Embryonic facial prominence (tissue), 1 donor: ENCODE data around the gene DNAH8.

Experiments
- DNase-seq: peaks from one replicate; pipeline ENCODE4 v3.0.0-alpha.2; 2016; ENCODE audit errors: extremely low spot score

DNAH8 gene

DNA sequence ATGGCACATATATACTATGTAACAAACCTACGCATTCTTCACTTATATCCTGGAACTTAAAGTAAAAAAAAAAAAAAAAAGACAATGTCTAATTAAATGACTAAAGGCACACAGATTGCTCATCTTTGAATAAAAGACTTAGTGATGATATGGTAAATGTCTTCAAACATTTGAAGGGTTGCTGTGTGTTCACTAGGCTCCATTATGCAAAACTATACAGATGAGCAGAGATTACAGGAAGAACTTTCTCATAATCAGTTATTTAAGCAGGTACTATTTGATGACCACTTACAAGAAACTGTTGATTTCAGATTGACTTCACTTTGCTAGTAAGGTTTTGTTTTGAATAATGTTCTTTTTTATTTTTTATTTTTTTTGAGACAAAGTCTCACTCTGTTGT is 34.4 kb downstream of the DNAH8 start:
- no peak for DNase-seq

DNA sequence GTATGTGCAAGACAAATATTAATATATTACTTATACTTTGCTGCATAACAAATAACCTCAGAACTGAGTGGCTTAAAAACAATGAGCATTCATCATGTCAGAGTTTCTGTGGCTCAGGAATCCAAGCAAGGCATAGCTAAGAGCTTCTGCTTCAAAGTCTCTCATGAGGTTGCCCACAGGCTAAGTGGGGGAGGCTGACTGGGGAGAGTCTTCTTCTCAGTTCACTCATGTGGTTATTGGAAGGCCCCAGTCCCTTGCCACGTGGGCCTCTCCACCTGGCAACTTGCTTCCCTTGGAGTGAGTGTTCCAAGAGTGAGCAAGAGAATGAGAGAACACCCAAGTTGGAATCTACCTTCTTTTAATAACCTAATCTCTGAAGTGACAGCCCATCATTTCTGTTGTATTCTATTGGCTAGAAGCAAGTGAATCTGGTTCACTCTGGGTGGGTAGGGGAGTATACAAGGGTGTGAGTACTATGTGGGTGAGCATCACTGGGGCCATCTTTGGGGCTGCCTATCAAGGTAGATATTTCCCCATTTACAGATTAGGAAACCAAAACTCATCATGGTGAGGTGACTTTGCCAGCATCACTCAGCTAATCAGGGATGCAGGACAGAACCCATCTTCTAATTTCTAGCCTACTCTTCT is 36.0 kb downstream of the DNAH8 start:
- DNase-seq: no peak

GRCh38 chr6:38753707-38754106 is 38.6 kb downstream of the DNAH8 start:
- DNase-seq: no peak

- DNase-seq: peak; percentile 7
Measured at GRCh38 chr6:38755207-38755606, 40.1 kb downstream of the DNAH8 start.

DNA sequence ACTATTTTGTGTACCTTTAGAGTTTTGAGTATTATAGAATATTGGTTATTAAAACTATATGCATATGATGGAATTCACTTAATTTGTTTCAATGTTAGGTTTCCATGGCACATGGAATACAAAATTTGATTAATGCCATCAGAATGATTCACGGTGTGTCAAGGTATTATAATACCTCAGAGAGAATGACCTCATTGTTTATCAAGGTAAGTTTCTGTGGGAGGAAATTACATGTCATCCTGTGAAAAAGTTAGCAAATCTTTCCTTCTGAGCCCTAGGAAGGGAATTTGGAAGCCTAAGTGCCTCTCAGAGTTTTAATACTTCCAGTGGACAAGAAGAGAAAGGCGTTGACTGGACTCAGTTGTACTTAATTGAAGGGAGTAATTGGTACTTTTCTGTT is 40.8 kb downstream of the DNAH8 start:
- DNase-seq: no peak

GRCh38 chr6:38760097-38760496 is 45.0 kb downstream of the DNAH8 start:
- no peak for DNase-seq

- DNase-seq: no peak
Measured at GRCh38 chr6:38762848-38763247, 47.7 kb downstream of the DNAH8 start.

DNA sequence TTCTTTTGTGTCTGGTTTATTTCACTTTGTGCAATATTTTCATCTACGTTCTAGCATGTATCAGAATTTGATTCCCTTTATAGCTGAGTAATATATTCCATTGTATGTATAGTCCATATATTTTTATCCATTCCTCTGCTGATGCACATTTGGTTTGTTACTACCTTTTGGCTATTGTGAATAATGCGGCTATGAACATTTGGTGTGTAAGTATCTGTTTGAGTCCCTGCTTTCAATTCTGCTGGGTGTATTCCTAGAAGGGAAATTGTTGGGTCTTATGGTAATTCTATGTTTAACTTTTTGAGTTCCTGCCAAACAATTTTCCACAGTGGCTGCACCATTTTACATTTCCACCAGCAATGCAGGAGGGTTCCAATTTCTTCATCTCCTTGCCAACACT is 52.4 kb downstream of the DNAH8 start:
- DNase-seq: no peak

GRCh38 chr6:38773338-38773737 is 58.2 kb downstream of the DNAH8 start:
- no peak for DNase-seq

DNA sequence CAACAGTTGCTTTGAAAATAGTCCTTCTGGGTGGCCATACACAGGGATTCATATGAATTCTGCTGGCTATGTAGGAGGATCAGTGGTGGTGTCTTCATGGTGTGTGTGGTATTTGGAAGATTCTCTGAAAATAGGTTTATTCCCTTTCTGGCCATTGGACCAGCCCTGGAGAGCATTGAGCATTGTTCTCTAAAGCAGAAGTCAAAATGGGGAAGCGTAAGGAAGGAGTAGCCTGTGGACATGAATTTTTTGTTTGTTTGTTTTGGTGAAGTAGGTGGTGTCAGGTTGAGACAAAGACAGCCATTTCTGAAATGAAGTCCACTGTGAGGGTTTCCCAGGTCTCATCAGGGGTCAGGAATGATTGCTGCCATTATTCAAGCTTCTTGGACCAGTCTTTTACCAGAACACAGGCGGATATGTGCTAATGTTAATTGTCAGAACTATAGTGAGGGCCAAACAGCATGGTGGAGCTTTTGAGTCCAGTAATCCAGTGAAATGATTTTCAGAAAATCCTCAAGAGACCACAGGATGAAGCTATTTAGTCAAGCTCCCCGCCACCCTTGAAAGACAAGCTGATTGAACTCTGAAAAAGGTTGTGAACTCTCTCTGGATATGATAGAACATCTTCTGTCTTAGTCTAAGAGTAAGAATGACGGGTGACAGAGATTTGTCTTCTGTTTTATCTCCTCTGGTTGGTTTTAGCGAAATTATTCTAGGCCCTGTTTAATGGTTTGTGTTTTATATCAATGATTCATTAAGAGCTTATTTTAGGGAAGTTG is 60.0 kb downstream of the DNAH8 start:
- DNase-seq: no peak

- DNase-seq: no peak
Measured at GRCh38 chr6:38775870-38776269, 60.8 kb downstream of the DNAH8 start.

- DNase-seq: no peak
Measured at GRCh38 chr6:38776515-38776914, 61.4 kb downstream of the DNAH8 start.

DNA sequence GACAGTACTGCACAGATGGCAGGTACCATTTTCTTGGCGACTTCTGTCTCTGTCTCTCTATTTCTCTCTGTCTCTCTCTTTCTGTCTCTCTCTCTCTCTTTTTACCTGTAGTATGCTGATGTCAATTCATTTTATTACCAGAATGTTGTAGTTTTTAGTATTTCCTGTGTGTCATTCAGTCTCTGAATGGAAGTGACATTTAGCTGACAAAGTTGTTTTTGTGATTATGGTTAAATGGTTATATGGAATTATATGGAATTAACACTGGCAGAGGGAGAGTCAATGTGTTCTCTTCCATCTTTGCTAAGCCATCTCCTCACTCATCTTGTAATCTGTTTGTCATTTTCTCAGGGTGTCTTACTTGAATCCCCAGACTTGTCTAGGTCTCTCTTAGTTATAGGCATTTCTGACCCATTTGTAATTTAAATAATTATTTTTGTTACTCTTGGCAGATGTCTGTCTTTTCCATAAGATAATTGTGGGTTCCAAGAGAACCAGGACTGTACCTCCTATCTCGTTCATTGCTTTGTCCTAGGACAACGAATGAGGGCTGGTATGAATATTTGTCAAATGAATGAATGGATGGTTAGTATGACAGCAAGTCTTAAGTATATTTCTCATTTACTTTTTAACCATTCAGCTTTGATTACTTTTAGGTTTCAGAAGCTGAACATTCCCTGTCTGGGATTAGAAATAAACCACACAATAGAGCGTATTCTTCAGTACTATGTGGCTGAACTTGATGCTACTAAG is 64.4 kb downstream of the DNAH8 start:
- no peak for DNase-seq

DNA sequence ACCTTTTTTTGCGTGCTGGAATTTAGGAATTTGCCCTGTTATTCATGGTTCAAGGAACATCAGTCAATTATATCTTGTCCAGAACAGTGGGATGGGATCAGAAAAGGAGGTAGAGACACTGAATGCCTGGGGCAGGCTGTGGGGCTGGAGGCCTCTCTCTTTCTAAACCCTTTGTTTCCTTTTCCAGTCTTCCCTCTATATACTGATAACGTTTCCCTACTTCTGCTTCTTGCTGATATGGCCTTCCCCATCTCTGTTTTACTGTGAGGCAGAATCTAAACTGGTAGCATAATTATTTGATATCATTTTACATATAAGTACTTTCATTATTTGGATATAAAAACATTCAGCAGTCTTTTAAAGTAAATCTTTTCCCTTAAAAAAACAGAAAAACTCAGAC is 67.5 kb downstream of the DNAH8 start:
- DNase-seq: no peak

- no peak for DNase-seq
Measured at GRCh38 chr6:38783443-38784228, 68.5 kb downstream of the DNAH8 start.

DNA sequence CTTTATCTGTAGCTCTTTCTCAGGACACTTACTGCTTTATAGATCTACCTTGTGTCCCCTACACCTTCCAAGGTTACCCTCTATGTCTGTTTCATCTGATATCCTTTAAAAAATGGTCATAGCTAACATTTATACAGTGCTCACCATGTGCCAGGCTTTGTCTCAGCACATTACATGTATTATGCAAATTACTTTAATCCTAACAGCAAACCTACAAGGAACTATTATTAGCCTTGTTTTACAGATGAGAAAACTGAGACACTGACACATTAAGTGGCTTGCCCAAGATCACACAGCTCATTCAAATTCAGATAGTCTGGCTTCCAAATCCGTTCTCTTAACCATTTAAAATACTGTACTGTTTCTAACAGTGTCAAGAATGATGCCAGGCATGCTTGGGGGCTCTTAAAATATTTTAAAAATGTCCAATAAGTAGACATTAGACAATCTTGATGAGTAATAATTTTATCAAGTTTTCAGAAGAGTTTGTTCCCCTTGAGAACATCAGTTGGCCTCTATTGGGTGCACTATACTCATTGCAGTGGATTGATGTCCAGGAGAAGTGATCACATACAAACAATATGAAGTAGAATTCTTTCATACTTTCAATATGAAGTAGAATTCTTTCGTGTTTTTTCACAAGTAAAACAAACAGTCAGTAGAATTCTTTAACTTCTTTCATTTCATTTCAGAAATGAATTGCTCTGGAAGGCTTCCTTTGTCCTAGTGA is 69.6 kb downstream of the DNAH8 start:
- DNase-seq: no peak

DNA sequence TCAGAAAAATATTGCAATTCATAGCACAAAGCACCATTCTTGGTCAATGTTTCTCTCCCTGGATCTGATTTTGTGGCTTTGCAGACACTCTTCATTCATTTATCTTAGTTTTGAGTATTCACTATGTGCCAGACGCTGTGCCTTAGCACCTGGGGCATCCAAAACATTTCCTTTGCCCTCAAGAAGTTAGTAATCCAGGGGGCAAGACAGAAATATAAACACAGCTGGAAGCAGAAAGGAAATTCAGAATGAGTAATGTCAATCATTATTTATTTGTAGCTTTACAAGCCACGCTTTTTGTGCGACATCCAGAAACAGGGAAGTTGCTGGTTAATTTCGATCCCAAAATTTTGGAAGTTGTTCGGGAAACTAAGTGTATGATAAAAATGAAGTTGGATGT is 71.4 kb downstream of the DNAH8 start:
- DNase-seq: no peak

- no peak for DNase-seq
Measured at GRCh38 chr6:38789256-38789655, 74.1 kb downstream of the DNAH8 start.

- no peak for DNase-seq
Measured at GRCh38 chr6:38792356-38792755, 77.2 kb downstream of the DNAH8 start.

DNA sequence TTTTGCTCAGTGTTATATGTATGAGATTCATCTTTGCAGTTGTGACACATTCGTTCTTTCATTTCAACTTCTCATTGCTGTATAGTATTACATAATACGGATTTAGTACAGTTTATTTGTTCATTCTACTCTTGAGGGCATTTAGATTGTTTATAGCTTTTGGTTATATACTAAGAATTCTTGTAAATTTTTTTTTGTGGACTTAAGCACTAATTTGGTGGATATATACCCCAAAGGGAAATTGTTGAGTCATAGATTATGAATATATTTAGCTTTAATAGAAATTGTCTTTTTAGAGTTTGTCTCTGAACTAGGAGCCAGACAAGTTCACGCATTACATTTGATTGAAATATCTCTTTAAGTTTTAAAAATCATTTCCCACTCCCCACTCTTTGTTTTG is 79.6 kb downstream of the DNAH8 start:
- no peak for DNase-seq

DNA sequence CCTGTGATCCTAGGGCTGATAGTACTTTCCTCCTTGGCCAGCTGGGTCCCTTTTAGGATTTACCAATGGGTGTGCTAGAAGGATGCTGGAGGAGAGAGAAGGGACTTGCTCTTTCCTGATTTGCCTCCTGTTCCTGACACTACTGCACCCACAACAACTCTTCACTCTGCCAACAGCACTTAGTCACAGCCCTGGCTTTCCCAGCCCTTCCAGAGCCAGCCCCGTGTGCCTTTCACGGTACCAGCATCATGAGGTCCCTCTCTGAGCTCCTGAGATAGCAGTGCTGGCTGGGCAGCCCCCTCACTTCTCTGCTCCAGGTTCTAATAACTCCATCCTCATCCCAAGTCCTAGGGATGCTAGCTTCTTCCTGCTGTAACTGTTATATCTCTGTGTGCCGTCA is 80.9 kb downstream of the DNAH8 start:
- no peak for DNase-seq
